Vagina (tissue), 2 donors: ENCODE measurements around the gene MYO7B. TPM values are rescaled to one million over a fixed set of nuclear protein-coding genes. Genes with fewer than 3 reads are reported as not detected.

Experiments used
- DNase-seq, 2 donors: peaks; one replicate each; pipeline ENCODE4 v3.0.0-alpha.2; 2017; ENCODE audit errors: extremely low spot score in 2 of 2
- H3K27ac ChIP-seq: fragments of 200-600 bp; sonication (generic); one replicate; pipeline ENCODE4 v1.5.1; 2019
- H3K27me3 ChIP-seq: fragments of 200-600 bp; sonication (generic); one replicate; pipeline ENCODE4 v1.5.1; 2019
- H3K36me3 ChIP-seq, 2 donors: fragments of 200-600 bp; sonication (generic); one replicate each; pipeline ENCODE4 v1.5.1; 2017 to 2019
- H3K4me1 ChIP-seq: fragments of 200-600 bp; sonication (generic); one replicate; pipeline ENCODE4 v1.5.1; 2019
- H3K4me3 ChIP-seq, 2 donors: fragments of 200-600 bp; sonication (generic); 1 replicate in 1 of 2; 2 replicates in 1 of 2; pipeline ENCODE4 v1.5.1; 2016 to 2019
- H3K9me3 ChIP-seq: fragments of 200-600 bp; sonication (generic); one replicate; pipeline ENCODE4 v1.5.1; 2019
- POLR2A ChIP-seq, 2 donors: fragments of 450-650 bp; IDR thresholded peaks; one replicate each; pipeline ENCODE4 v1.6.1; 2017; ENCODE audit warnings: antibody characterized with exemption in 2 of 2, mild to moderate bottlenecking in 2 of 2, moderate library complexity in 2 of 2
- POLR2AphosphoS5 ChIP-seq, 2 donors: sonication (generic); formaldehyde crosslinking; IDR thresholded peaks; one replicate each; pipeline ENCODE4 v1.9.0; 2017; ENCODE audit warnings: antibody characterized with exemption in 2 of 2, mild to moderate bottlenecking in 2 of 2, low read depth in 1 of 2; ENCODE audit not compliant: insufficient read depth in 1 of 2
- intact Hi-C: fragments of 100-400 bp; cut with DNase I; formaldehyde crosslinking; loops from one replicate; pipeline ENCODE4 v1.15.1; 2023
- total RNA-seq: library from RNA; depleted of rRNA; stranded (reverse); fragments of >200 nt; gene quantifications from one replicate; pipeline ENCODE4 v1.2.3, GENCODE V29; 2016
- TF ChIP-seq, protein P1 (sequence below), 3 experiments: fragments of 450-650 bp in 2 of 3; fragments of 200-600 bp in 1 of 3; sonication (generic) in 1 of 3; IDR thresholded peaks; one replicate each; pipeline ENCODE4 v1.5.1; 2017 to 2019; ENCODE audit warnings: antibody characterized with exemption in 3 of 3, mild to moderate bottlenecking in 2 of 3, moderate library complexity in 2 of 3

MYO7B gene
- total RNA-seq, 1 donor from 2014 or later = not detected

DNA sequence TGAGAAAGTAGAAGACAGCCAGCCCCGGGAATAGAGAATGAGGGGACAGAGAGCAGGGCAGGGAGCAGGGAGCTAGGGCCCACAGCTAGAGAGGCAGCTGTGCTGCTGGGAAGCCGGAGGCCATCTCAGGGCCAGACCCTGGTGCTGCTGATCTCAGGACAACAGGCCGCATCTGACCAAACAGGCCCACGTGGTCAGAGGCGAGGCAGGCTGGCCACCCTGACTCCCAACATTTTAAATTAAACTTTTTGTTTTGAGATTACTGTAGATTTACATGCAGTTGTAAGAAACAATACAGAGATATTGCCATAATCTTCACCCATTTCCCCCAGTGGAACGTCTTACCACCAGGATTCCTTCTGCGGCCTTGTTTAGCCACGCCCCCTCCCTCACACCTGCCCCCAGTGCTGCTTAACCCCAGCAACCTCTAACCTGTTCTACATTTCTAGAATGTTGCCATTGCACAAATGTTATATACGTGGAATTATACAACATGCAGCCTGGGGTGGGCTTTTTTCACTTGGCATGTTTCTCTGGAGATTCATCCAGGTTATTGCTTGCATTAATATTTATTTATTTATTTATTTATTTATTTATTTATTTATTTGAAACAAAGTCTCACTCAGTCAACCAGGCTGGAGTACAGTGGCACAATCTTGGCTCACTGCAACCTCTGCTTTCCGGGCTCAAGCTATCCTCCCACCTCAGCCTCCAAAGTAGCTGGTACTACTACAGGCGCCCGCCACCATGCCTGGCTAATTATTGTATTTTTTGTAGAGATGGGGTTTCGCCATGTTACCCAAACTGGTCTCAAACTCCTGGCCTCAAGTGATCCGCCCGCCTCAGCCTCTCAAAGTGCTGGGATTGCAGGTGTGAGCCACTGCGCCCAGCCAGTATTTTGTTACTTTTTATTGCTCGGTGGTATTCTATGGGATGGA, 61.8 kb downstream of the MYO7B start:
- Histone ChIP-seq H3K9me3 (no peaks in the 10 kb centered on the region), H3K27me3 (no peaks in the 10 kb centered on the region), H3K36me3 (no peaks in the 10 kb centered on the region), H3K4me1 (no peaks in the 10 kb centered on the region), H3K27ac (no peak overlapping the region), H3K4me3 (no peak overlapping the region)
- TF ChIP-seq POLR2A (IDR thresholded peaks at IDR 0.05) = no peak
- TF ChIP-seq, protein P1, sequence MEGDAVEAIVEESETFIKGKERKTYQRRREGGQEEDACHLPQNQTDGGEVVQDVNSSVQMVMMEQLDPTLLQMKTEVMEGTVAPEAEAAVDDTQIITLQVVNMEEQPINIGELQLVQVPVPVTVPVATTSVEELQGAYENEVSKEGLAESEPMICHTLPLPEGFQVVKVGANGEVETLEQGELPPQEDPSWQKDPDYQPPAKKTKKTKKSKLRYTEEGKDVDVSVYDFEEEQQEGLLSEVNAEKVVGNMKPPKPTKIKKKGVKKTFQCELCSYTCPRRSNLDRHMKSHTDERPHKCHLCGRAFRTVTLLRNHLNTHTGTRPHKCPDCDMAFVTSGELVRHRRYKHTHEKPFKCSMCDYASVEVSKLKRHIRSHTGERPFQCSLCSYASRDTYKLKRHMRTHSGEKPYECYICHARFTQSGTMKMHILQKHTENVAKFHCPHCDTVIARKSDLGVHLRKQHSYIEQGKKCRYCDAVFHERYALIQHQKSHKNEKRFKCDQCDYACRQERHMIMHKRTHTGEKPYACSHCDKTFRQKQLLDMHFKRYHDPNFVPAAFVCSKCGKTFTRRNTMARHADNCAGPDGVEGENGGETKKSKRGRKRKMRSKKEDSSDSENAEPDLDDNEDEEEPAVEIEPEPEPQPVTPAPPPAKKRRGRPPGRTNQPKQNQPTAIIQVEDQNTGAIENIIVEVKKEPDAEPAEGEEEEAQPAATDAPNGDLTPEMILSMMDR (IDR thresholded peaks at IDR 0.05) = no peak
- TF ChIP-seq POLR2AphosphoS5 (IDR thresholded peaks at IDR 0.05; ENCODE audit: insufficient read depth in 1 of 2, low read depth in 1 of 2) = no peak
- intact Hi-C loops = no loop called here
- no peak for DNase-seq

- no peaks in the 10 kb centered on the region for H3K36me3 ChIP-seq
- H3K27me3 ChIP-seq = no peaks in the 10 kb centered on the region
- intact Hi-C loops = no loop called here
- no peaks in the 10 kb centered on the region for H3K9me3 ChIP-seq
- DNase-seq = no peak
- no peak overlapping the region for H3K4me3 ChIP-seq
- TF ChIP-seq, protein P1 (IDR thresholded peaks at IDR 0.05) = no peak
- no peak for TF ChIP-seq POLR2A (IDR thresholded peaks at IDR 0.05)
- no peak for TF ChIP-seq POLR2AphosphoS5 (IDR thresholded peaks at IDR 0.05; ENCODE audit: insufficient read depth in 1 of 2, low read depth in 1 of 2)
- no peaks in the 10 kb centered on the region for H3K4me1 ChIP-seq
- no peak overlapping the region for H3K27ac ChIP-seq
Measured at GRCh38 chr2:127597984-127598380, 62.5 kb downstream of the MYO7B start.

- TF ChIP-seq POLR2AphosphoS5 (IDR thresholded peaks at IDR 0.05; ENCODE audit: insufficient read depth in 1 of 2, low read depth in 1 of 2) (no peak), POLR2A (IDR thresholded peaks at IDR 0.05) (no peak)
- TF ChIP-seq, protein P1 (IDR thresholded peaks at IDR 0.05) = no peak
- no peak overlapping the region for H3K4me3 ChIP-seq
- no peak overlapping the region for H3K27ac ChIP-seq
- no peaks in the 10 kb centered on the region for H3K9me3 ChIP-seq
- H3K4me1 ChIP-seq = no peaks in the 10 kb centered on the region
- DNase-seq = no peak
- intact Hi-C loops = no loop called here
- H3K27me3 ChIP-seq = no peaks in the 10 kb centered on the region
- H3K36me3 ChIP-seq = no peaks in the 10 kb centered on the region
Measured at GRCh38 chr2:127598711-127599110, 63.2 kb downstream of the MYO7B start.

- Histone ChIP-seq H3K27me3 (no peaks in the 10 kb centered on the region), H3K9me3 (no peaks in the 10 kb centered on the region), H3K36me3 (no peaks in the 10 kb centered on the region), H3K4me1 (no peaks in the 10 kb centered on the region), H3K4me3 (no peak overlapping the region), H3K27ac (no peak overlapping the region)
- no peak for DNase-seq
- intact Hi-C loops = no loop called here
- TF ChIP-seq POLR2AphosphoS5 (IDR thresholded peaks at IDR 0.05; ENCODE audit: insufficient read depth in 1 of 2, low read depth in 1 of 2) (no peak), POLR2A (IDR thresholded peaks at IDR 0.05) (no peak)
- TF ChIP-seq, protein P1 (IDR thresholded peaks at IDR 0.05) = no peak
Measured at GRCh38 chr2:127599211-127599610, 63.7 kb downstream of the MYO7B start.

- Histone ChIP-seq H3K9me3 (no peaks in the 10 kb centered on the region), H3K36me3 (no peaks in the 10 kb centered on the region), H3K4me1 (no peaks in the 10 kb centered on the region), H3K27me3 (no peaks in the 10 kb centered on the region), H3K27ac (no peak overlapping the region), H3K4me3 (no peak overlapping the region)
- intact Hi-C loops = loop anchor here (10.0 kb wide), 1 partner anchor 1610 kb away; no protein-coding TSS in a partner anchor
- TF ChIP-seq, protein P1 (IDR thresholded peaks at IDR 0.05) = no peak
- TF ChIP-seq POLR2AphosphoS5 (IDR thresholded peaks at IDR 0.05; ENCODE audit: insufficient read depth in 1 of 2, low read depth in 1 of 2) = no peak
- TF ChIP-seq POLR2A (IDR thresholded peaks at IDR 0.05) = no peak
- DNase-seq = no peak
Measured at GRCh38 chr2:127604986-127605385, 69.5 kb downstream of the MYO7B start.
